ENCODE results near the gene SSTR3. TPM values are rescaled to one million over a fixed set of nuclear protein-coding genes. Genes with fewer than 3 reads are reported as not detected.

SSTR3 gene
- total and polyA plus RNA-seq, 9 of the 15 experiments (the other 6 are each of a cell fraction or from before 2014, with no cell fraction given), result 0.03 TPM; not detected in 8

DNA sequence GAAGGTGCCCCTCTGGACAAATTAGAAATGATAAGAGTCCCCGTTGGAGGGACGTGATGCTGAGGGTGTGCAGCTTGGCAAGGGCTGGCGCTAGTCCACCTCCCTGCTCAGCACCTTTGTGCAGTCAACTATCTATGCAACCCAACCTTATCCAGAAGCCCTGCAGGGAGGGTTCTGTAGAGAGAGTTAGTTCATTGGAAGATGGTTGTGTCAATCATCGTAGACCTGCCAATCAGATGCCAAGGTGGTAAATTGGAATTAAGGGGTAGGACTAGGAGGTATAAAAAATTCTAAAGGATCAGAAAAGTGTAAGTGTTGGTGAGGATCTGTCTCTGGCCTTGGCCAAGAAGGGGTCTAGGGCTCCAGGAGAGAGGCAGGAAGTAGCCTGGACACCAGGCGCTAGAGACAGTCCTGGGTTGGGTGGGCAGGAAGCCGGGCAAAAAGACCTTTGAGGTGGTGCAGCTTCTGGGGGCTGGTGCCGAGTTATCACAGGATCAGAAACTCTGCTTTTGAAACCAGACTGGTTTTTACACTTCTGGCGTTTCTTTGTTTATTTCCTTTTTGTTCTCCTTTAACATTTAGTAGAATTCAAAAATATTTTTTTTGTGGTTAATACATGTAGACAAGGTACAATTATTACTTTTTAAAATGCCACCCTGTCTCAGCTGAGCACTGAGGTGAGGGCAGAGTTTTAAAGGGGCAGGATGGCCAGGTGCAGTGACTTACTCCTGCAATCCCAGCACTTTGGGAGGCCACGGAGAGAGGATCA lies 25.9 kb downstream of the SSTR3 start (continued):
- TF ChIP-seq RBM34 (IDR thresholded peaks at IDR 0.05; ENCODE audit: borderline replicate concordance, insufficient read depth, low read length) (no peak), LCOR (CRISPR knock-in tag; IDR thresholded peaks at IDR 0.05) (no peak), NR3C1 (CRISPR knock-in tag; IDR thresholded peaks at IDR 0.05) (no peak), FOXP1 (CRISPR knock-in tag; IDR thresholded peaks at IDR 0.05) (no peak), ZNF347 (CRISPR knock-in tag; IDR thresholded peaks at IDR 0.05; ENCODE audit: low read depth) (no peak), TOE1 (IDR thresholded peaks at IDR 0.05; ENCODE audit: borderline replicate concordance) (no peak), TOE1 (CRISPR knock-in tag; IDR thresholded peaks at IDR 0.05; ENCODE audit: borderline replicate concordance, low read depth) (no peak), OTX1 (CRISPR knock-in tag; IDR thresholded peaks at IDR 0.05) (no peak), SP2 (IDR thresholded peaks at IDR 0.05; ENCODE audit: extremely low read depth, low read depth, low read length, poor library complexity, severe bottlenecking) (peak; percentile 49), FOS (IDR thresholded peaks at IDR 0.05; ENCODE audit: extremely low read depth, insufficient read length) (peak; percentile 89), DIDO1 (tag; IDR thresholded peaks at IDR 0.05; ENCODE audit: low read depth) (no peak), NFXL1 (CRISPR knock-in tag; IDR thresholded peaks at IDR 0.05) (no peak), ZNF583 (CRISPR knock-in tag; IDR thresholded peaks at IDR 0.05) (no peak), KAT7 (CRISPR knock-in tag; IDR thresholded peaks at IDR 0.05; ENCODE audit: borderline replicate concordance) (no peak), BCOR (IDR thresholded peaks at IDR 0.05) (no peak), HDAC1 (IDR thresholded peaks at IDR 0.05) (no peak), NR1H2 (CRISPR knock-in tag; IDR thresholded peaks at IDR 0.05) (no peak), IRF2 (CRISPR knock-in tag; IDR thresholded peaks at IDR 0.05) (no peak), ZNF263 (CRISPR knock-in tag; IDR thresholded peaks at IDR 0.05; ENCODE audit: borderline replicate concordance) (no peak), ASH1L (IDR thresholded peaks at IDR 0.05; ENCODE audit: borderline replicate concordance, low read depth, partially characterized antibody) (peak; percentile 79), PURB (CRISPR knock-in tag; IDR thresholded peaks at IDR 0.05; ENCODE audit: low read depth) (no peak)
- TF ChIP-seq, protein P1, sequence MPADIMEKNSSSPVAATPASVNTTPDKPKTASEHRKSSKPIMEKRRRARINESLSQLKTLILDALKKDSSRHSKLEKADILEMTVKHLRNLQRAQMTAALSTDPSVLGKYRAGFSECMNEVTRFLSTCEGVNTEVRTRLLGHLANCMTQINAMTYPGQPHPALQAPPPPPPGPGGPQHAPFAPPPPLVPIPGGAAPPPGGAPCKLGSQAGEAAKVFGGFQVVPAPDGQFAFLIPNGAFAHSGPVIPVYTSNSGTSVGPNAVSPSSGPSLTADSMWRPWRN (IDR thresholded peaks at IDR 0.05; ENCODE audit: low read depth), result no peak
- TF ChIP-seq, protein P2, sequence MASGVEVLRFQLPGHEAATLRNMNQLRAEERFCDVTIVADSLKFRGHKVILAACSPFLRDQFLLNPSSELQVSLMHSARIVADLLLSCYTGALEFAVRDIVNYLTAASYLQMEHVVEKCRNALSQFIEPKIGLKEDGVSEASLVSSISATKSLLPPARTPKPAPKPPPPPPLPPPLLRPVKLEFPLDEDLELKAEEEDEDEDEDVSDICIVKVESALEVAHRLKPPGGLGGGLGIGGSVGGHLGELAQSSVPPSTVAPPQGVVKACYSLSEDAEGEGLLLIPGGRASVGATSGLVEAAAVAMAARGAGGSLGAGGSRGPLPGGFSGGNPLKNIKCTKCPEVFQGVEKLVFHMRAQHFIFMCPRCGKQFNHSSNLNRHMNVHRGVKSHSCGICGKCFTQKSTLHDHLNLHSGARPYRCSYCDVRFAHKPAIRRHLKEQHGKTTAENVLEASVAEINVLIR (CRISPR knock-in tag; IDR thresholded peaks at IDR 0.05), result no peak
- TF ChIP-seq, protein P3, sequence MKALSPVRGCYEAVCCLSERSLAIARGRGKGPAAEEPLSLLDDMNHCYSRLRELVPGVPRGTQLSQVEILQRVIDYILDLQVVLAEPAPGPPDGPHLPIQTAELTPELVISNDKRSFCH (CRISPR knock-in tag; IDR thresholded peaks at IDR 0.05), result no peak
- TF ChIP-seq, protein P3 (tag; IDR thresholded peaks at IDR 0.05), result no peak
- TF ChIP-seq, protein P4, sequence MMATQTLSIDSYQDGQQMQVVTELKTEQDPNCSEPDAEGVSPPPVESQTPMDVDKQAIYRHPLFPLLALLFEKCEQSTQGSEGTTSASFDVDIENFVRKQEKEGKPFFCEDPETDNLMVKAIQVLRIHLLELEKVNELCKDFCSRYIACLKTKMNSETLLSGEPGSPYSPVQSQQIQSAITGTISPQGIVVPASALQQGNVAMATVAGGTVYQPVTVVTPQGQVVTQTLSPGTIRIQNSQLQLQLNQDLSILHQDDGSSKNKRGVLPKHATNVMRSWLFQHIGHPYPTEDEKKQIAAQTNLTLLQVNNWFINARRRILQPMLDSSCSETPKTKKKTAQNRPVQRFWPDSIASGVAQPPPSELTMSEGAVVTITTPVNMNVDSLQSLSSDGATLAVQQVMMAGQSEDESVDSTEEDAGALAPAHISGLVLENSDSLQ (IDR thresholded peaks at IDR 0.05), result peak; percentile 99
- TF ChIP-seq, protein P5, sequence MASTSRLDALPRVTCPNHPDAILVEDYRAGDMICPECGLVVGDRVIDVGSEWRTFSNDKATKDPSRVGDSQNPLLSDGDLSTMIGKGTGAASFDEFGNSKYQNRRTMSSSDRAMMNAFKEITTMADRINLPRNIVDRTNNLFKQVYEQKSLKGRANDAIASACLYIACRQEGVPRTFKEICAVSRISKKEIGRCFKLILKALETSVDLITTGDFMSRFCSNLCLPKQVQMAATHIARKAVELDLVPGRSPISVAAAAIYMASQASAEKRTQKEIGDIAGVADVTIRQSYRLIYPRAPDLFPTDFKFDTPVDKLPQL (IDR thresholded peaks at IDR 0.05; ENCODE audit: extremely low read depth, insufficient read length), result no peak

Data from K562 (cell line).